ENCODE measurements around the gene FAM81A.

FAM81A gene

DNA sequence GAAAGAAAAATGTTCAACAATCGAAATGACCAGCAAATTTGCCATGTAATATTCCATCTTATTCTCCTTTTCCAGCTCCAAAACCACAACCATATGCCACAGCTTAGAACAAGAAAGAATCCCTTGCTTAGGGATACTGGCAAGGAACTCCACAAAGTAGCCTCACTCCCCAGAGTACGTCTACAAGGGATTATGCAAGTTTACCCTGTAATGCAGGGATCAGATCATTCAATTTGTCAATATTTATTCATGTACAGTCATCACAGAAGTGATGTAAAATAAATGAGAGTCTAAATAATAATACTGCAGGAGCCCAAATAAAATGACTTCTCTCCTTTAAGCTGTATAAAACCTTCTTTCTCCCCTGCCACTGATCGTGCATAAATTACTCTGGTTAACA, 41.8 kb upstream of the FAM81A start:
- Histone ChIP-seq H3K4me2 (ENCODE audit: low read length, poor library complexity, severe bottlenecking) (no peak overlapping the region), H3K9ac (ENCODE audit: low read length) (no peak overlapping the region)

DNA sequence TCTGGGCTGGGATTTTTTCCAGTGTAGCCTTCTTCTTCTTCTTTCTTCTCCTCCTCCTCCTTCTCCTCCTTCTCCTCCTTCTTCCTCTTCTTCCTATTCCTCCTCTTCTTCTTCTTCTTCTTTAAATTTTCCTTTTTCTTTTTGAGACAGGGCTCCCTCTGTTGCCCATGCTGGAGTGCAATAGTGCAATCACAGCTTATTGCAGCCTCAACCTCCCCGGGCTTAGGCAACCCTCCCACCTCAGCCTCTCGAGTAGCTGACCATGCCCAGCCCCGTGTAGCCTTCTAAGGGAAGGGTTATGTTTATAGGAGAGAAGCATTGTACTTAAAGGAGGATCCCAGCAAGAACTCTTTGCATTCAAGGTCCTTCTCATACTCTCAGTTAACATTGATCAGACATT, 41.3 kb upstream of the FAM81A start:
- H3K79me1 ChIP-seq (replicated peaks; ENCODE audit: low read length, poor library complexity, severe bottlenecking): no peaks in the 10 kb centered on the region
- peaks cover 0 to 5% of the 10 kb centered on the region in 2 experiments for H3K27me3 ChIP-seq (ENCODE audit: control insufficient read depth in 1 of 2, insufficient read depth in 1 of 2, low read length in 2 of 2)
- H2BK12ac ChIP-seq (ENCODE audit: low read length in 2 of 2): no peak overlapping the region
- H3K4ac ChIP-seq (ENCODE audit: low read depth in 1 of 2, low read length in 2 of 2): no peak overlapping the region
- H2AK5ac ChIP-seq (ENCODE audit: low read length, severe bottlenecking): no peak overlapping the region
- H3K4me1 ChIP-seq (ENCODE audit: control insufficient read depth, insufficient read depth, low read depth, low read length): peaks cover 1% of the 10 kb centered on the region
- DNase-seq: no peak
- no peak overlapping the region for H2BK15ac ChIP-seq (ENCODE audit: low read depth, poor library complexity, severe bottlenecking)
- no peak overlapping the region for H2BK120ac ChIP-seq (ENCODE audit: low read depth, low read length)
- H3K9ac ChIP-seq (ENCODE audit: low read length): no peak overlapping the region
- no peak overlapping the region for H3K18ac ChIP-seq (ENCODE audit: low read depth in 1 of 2, low read length in 2 of 2)
- H4K8ac ChIP-seq (ENCODE audit: low read length): no peak overlapping the region
- H3K4me3 ChIP-seq (ENCODE audit: insufficient read depth in 1 of 2, low read depth in 1 of 2, low read length in 2 of 2): no peak overlapping the region
- no peak overlapping the region for H2AFZ ChIP-seq (ENCODE audit: low read depth, low read length)
- no peak overlapping the region for H3K27ac ChIP-seq (ENCODE audit: low read length, poor library complexity, severe bottlenecking)
- H2BK5ac ChIP-seq (ENCODE audit: low read depth, low read length, poor library complexity, severe bottlenecking): no peak overlapping the region
- no peak overlapping the region for H3K4me2 ChIP-seq (ENCODE audit: low read length, poor library complexity, severe bottlenecking)
- H3K23ac ChIP-seq (ENCODE audit: low read length in 2 of 2): no peak overlapping the region
- no peaks in the 10 kb centered on the region for H3K9me3 ChIP-seq (ENCODE audit: control insufficient read depth, low read length)
- no peak overlapping the region for H4K91ac ChIP-seq (ENCODE audit: low read length)
- no peak overlapping the region for H3K14ac ChIP-seq (ENCODE audit: low read length in 2 of 2)
- H3K36me3 ChIP-seq (ENCODE audit: control insufficient read depth in 1 of 2, insufficient read depth in 2 of 2, low read depth in 1 of 2, low read length in 2 of 2): no peaks in the 10 kb centered on the region
- WGBS: 82% methylated on average over 2 of the region's 3 CpGs

More for the DNA sequence above, 41.8 kb upstream of the FAM81A start:
- Histone ChIP-seq H3K23ac (ENCODE audit: low read length in 2 of 2) (no peak overlapping the region), H3K4me3 (ENCODE audit: insufficient read depth in 1 of 2, low read depth in 1 of 2, low read length in 2 of 2) (no peak overlapping the region), H4K91ac (ENCODE audit: low read length) (no peak overlapping the region), H2BK12ac (ENCODE audit: low read length in 2 of 2) (no peak overlapping the region), H3K27ac (ENCODE audit: low read length, poor library complexity, severe bottlenecking) (no peak overlapping the region), H4K8ac (ENCODE audit: low read length) (no peak overlapping the region), H2AFZ (ENCODE audit: low read depth, low read length) (no peak overlapping the region), H3K27me3 (ENCODE audit: control insufficient read depth in 1 of 2, insufficient read depth in 1 of 2, low read length in 2 of 2) (peaks cover 0 to 5% of the 10 kb centered on the region in 2 experiments), H3K9me3 (ENCODE audit: control insufficient read depth, low read length) (no peaks in the 10 kb centered on the region), H2BK120ac (ENCODE audit: low read depth, low read length) (no peak overlapping the region), H3K36me3 (ENCODE audit: control insufficient read depth in 1 of 2, insufficient read depth in 2 of 2, low read depth in 1 of 2, low read length in 2 of 2) (no peaks in the 10 kb centered on the region), H3K14ac (ENCODE audit: low read length in 2 of 2) (no peak overlapping the region), H3K4me1 (ENCODE audit: control insufficient read depth, insufficient read depth, low read depth, low read length) (peaks cover 1% of the 10 kb centered on the region), H3K79me1 (replicated peaks; ENCODE audit: low read length, poor library complexity, severe bottlenecking) (no peaks in the 10 kb centered on the region), H3K4ac (ENCODE audit: low read depth in 1 of 2, low read length in 2 of 2) (no peak overlapping the region), H2BK5ac (ENCODE audit: low read depth, low read length, poor library complexity, severe bottlenecking) (no peak overlapping the region), H3K18ac (ENCODE audit: low read depth in 1 of 2, low read length in 2 of 2) (no peak overlapping the region), H2BK15ac (ENCODE audit: low read depth, poor library complexity, severe bottlenecking) (no peak overlapping the region), H2AK5ac (ENCODE audit: low read length, severe bottlenecking) (no peak overlapping the region)
- DNase-seq: no peak
- WGBS: 70% methylated on average over 2 of the region's 3 CpGs

DNA sequence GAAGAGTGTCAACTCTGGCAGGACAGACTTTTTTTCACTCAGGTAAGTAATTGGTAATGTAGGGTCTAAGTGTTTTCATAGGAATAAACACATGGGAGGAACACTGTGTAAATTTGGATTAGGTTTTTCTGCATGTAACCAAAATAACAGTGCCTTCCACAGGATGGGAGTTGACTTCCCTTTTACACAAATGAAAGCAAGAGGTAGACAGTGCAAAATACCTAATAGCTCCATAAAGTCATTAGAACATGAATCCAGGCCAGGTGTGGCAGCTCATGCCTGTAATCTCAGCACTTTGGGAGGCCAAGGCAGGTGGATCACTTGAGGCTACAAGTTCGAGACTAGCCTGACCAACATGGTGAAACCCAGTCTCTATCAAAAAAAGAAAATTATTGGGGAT, 39.8 kb upstream of the FAM81A start:
- no peak overlapping the region for H3K4ac ChIP-seq (ENCODE audit: low read depth in 1 of 2, low read length in 2 of 2)
- no peak overlapping the region for H4K91ac ChIP-seq (ENCODE audit: low read length)
- H3K4me2 ChIP-seq (ENCODE audit: low read length, poor library complexity, severe bottlenecking): no peak overlapping the region
- peaks cover 2% of the 10 kb centered on the region for H3K4me1 ChIP-seq (ENCODE audit: control insufficient read depth, insufficient read depth, low read depth, low read length)
- 67% methylated on average over 1 of the region's 1 CpG for WGBS
- no peak overlapping the region for H3K4me3 ChIP-seq (ENCODE audit: insufficient read depth in 1 of 2, low read depth in 1 of 2, low read length in 2 of 2)
- H3K23ac ChIP-seq (ENCODE audit: low read length in 2 of 2): no peak overlapping the region
- H2AK5ac ChIP-seq (ENCODE audit: low read length, severe bottlenecking): no peak overlapping the region
- no peak overlapping the region for H3K18ac ChIP-seq (ENCODE audit: low read depth in 1 of 2, low read length in 2 of 2)
- no peak overlapping the region for H3K9ac ChIP-seq (ENCODE audit: low read length)
- H3K79me1 ChIP-seq (replicated peaks; ENCODE audit: low read length, poor library complexity, severe bottlenecking): no peaks in the 10 kb centered on the region
- H2BK120ac ChIP-seq (ENCODE audit: low read depth, low read length): no peak overlapping the region
- H3K27me3 ChIP-seq (ENCODE audit: control insufficient read depth in 1 of 2, insufficient read depth in 1 of 2, low read length in 2 of 2): peaks cover 0 to 5% of the 10 kb centered on the region in 2 experiments
- H2BK15ac ChIP-seq (ENCODE audit: low read depth, poor library complexity, severe bottlenecking): no peak overlapping the region
- no peak overlapping the region for H2BK5ac ChIP-seq (ENCODE audit: low read depth, low read length, poor library complexity, severe bottlenecking)
- H4K8ac ChIP-seq (ENCODE audit: low read length): no peak overlapping the region
- DNase-seq: no peak
- H2BK12ac ChIP-seq (ENCODE audit: low read length in 2 of 2): no peak overlapping the region
- H3K27ac ChIP-seq (ENCODE audit: low read length, poor library complexity, severe bottlenecking): no peak overlapping the region
- no peaks in the 10 kb centered on the region for H3K9me3 ChIP-seq (ENCODE audit: control insufficient read depth, low read length)
- H2AFZ ChIP-seq (ENCODE audit: low read depth, low read length): no peak overlapping the region
- H3K14ac ChIP-seq (ENCODE audit: low read length in 2 of 2): peak overlapping the region in 1 of 2 experiments; percentile 29
- H3K36me3 ChIP-seq (ENCODE audit: control insufficient read depth in 1 of 2, insufficient read depth in 2 of 2, low read depth in 1 of 2, low read length in 2 of 2): no peaks in the 10 kb centered on the region

DNA sequence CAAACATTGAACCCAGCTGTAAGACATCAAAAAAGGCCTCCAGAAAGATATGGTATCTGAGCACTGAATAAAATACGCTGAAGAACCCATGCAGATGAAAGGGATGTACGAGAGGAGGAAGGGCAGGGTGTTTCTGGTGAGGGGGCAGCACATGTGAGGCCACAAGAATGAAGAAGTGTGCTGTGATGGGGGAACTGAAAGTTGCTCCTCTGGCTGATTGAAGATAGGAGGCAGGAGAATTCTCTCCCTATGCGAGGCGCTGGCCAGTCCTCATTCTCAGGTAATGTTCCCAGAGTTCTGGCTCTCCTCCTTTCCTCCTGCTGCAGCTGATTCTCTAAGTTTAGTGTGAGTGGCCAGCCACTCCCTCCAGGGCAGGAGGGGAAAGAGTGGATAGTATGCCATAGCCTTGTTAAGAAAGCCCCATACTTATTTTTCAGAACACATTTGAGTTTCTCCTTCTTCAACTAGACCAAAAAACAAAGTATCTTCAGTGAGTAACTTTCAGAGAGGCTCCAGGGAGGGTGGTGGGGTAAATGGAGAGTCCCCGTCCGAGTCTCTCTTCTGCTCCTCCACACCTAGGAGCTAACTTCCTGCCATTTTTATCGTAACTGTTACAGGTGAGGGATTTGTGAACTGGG, 38.4 kb upstream of the FAM81A start:
- no peak for DNase-seq
- Histone ChIP-seq H3K4me2 (ENCODE audit: low read length, poor library complexity, severe bottlenecking) (no peak overlapping the region), H3K79me1 (replicated peaks; ENCODE audit: low read length, poor library complexity, severe bottlenecking) (no peaks in the 10 kb centered on the region), H3K9ac (ENCODE audit: low read length) (no peak overlapping the region), H3K9me3 (ENCODE audit: control insufficient read depth, low read length) (no peaks in the 10 kb centered on the region), H2AFZ (ENCODE audit: low read depth, low read length) (no peak overlapping the region), H3K4me3 (ENCODE audit: insufficient read depth in 1 of 2, low read depth in 1 of 2, low read length in 2 of 2) (no peak overlapping the region), H3K36me3 (ENCODE audit: control insufficient read depth in 1 of 2, insufficient read depth in 2 of 2, low read depth in 1 of 2, low read length in 2 of 2) (no peaks in the 10 kb centered on the region), H3K27ac (ENCODE audit: low read length, poor library complexity, severe bottlenecking) (no peak overlapping the region), H3K23ac (ENCODE audit: low read length in 2 of 2) (no peak overlapping the region), H2BK120ac (ENCODE audit: low read depth, low read length) (no peak overlapping the region), H3K27me3 (ENCODE audit: control insufficient read depth in 1 of 2, insufficient read depth in 1 of 2, low read length in 2 of 2) (peaks cover 0 to 5% of the 10 kb centered on the region in 2 experiments), H2AK5ac (ENCODE audit: low read length, severe bottlenecking) (no peak overlapping the region), H2BK15ac (ENCODE audit: low read depth, poor library complexity, severe bottlenecking) (no peak overlapping the region), H3K4me1 (ENCODE audit: control insufficient read depth, insufficient read depth, low read depth, low read length) (peaks cover 2% of the 10 kb centered on the region), H2BK5ac (ENCODE audit: low read depth, low read length, poor library complexity, severe bottlenecking) (no peak overlapping the region), H3K4ac (ENCODE audit: low read depth in 1 of 2, low read length in 2 of 2) (no peak overlapping the region), H3K14ac (ENCODE audit: low read length in 2 of 2) (no peak overlapping the region), H3K18ac (ENCODE audit: low read depth in 1 of 2, low read length in 2 of 2) (no peak overlapping the region), H2BK12ac (ENCODE audit: low read length in 2 of 2) (no peak overlapping the region), H4K8ac (ENCODE audit: low read length) (no peak overlapping the region), H4K91ac (ENCODE audit: low read length) (no peak overlapping the region)
- WGBS: 91% methylated on average over 6 of the region's 7 CpGs

All from mesenchymal stem cell (in vitro differentiated cells and primary cell).